Stimulated activated CD8-positive, alpha-beta memory T cell treated with anti-CD3 and anti-CD28 coated beads, Interleukin-12 subunit alpha, Interleukin-12 subunit beta, amount 100 ng/mL, for 24 hours (primary cell): ENCODE results near the gene PIMREG.

Source experiments
- DNase-seq: peaks from one replicate; pipeline ENCODE4 v3.0.0-alpha.2; 2020; ENCODE audit errors: extremely low read depth

PIMREG gene

GRCh38 chr17:6498356-6498755 lies 54.1 kb downstream of the PIMREG start:
- no peak for DNase-seq

- DNase-seq = no peak
Measured at GRCh38 chr17:6498901-6499540, 54.8 kb downstream of the PIMREG start.
